NCI-H2107 (cell line): ENCODE results near the gene PALMD.

Experiments used
- DNase-seq: peaks from one replicate; lab custom pipeline; 2025; lab: John Stamatoyannopoulos, UW

Gene PALMD, protein sequence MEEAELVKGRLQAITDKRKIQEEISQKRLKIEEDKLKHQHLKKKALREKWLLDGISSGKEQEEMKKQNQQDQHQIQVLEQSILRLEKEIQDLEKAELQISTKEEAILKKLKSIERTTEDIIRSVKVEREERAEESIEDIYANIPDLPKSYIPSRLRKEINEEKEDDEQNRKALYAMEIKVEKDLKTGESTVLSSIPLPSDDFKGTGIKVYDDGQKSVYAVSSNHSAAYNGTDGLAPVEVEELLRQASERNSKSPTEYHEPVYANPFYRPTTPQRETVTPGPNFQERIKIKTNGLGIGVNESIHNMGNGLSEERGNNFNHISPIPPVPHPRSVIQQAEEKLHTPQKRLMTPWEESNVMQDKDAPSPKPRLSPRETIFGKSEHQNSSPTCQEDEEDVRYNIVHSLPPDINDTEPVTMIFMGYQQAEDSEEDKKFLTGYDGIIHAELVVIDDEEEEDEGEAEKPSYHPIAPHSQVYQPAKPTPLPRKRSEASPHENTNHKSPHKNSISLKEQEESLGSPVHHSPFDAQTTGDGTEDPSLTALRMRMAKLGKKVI

DNA sequence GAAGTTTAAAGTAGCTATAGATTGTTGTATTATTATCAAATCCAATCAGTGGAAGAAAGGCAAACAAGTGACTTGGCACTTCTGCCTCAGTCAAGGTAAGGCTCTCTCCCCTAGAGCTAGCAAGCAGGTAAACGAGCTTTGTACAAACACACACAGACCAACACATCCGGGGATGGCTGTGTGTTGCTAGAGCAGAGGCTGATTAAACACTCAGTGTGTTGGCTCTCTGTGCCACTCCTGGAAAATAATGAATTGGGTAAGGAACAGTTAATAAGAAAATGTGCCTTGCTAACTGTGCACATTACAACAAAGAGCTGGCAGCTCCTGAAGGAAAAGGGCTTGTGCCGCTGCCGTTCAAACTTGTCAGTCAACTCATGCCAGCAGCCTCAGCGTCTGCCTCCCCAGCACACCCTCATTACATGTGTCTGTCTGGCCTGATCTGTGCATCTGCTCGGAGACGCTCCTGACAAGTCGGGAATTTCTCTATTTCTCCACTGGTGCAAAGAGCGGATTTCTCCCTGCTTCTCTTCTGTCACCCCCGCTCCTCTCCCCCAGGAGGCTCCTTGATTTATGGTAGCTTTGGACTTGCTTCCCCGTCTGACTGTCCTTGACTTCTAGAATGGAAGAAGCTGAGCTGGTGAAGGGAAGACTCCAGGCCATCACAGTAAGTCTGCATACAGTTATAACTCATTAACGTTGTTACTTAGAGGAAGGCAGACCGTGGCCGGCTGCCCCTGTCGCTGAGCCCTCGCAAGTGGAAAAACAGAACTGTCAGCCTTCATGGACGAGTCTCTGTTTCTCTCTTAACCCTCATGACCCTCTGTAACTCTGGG lies at the start of gene PALMD:
Gene PALMD (plus strand): TSS at position 415 of the 833 bp plus-strand sequence. CDS start 205 bp downstream, at position 620.
- no peak for DNase-seq

DNA sequence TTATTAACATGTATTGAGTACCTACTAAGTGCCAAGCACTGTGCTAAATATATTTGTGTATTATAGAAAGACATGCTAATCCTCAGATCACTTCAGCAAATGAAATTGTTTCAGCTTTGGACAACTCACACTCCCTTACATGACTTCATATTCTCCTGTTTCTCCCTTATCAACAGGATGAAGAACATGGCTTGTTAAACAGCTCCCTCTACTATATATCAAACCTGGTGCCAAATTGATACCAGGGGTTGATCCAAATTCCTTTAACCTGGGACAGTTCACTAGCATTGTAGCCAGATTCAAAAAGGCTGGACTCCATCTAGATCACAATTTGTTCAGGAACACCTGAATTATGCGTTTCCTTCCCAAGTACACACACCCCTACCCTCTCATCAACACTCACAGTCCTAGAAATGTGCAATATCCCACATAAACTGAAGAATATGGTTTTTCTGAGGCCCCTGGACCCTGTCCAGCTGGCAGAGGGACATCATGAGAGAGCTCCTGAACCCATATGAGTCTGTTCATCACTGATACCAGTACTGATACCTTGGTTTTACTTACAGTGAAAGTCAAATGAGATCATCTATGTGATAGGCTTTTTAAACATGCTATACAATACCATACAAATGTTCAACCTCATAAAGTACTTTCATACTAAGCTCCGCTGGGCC lies 47.0 kb upstream of the PALMD start:
- no peak for DNase-seq

DNA sequence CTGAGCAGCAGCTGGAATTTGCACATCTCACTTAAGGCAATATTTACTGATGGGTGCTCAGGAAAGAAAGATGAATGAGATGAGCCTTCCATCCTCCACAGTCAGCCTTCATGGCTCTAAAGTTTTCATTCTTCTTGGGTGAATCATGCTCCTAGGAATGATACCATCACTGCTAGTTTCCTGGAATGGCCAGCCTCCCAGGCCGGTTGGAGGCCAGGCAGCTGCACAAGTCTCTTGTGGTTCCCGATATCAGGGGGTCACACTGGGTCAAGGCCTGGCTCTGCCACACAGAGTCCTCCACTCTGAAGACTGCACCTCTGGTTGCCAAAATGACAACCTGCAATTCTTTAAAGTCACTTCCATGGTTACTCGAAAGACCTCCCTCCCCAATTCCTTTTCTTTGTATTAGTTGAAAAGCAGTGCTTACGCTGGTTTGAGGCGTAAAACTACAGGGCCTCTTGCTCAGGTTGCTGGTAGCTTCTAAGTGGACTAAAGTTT lies 46.2 kb upstream of the PALMD start:
- DNase-seq: no peak

DNA sequence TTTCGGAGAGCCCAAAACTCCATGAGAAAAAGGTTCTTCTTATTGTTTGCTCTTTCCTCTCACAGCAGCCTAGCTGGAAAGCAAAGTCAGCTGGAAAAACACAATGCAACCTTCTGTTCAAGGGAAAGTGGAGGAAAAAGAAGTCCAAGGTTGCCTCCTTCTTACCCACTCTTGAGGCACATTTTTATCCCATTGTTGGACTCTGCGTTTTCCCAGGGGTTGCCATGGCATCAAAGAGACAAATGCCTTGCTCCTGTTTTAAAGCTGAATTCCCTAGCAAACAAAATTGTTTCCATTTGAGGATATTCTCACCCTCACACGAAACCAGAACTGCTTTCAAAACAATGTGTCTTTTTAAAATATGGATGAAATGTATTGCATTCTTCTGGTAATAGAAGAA lies 45.1 kb upstream of the PALMD start:
- no peak for DNase-seq

DNA sequence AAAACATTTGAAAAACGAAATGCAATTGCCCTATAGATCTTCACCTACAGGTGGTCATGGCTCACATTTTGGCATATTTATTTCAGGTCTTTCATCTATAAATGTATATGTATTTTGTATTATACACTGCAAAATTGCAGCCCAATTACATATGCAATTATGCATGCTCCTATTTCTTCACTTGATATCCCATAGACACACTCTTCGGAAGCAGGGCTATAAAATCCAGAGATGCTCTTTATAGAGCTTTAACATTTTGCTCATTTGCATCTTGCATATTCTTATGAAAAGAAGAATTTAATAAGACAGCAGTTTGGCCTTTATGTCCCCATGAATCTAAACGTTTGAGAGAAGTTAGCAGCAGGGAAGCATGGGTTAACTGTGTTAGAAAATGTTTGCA lies 44.7 kb upstream of the PALMD start:
- no peak for DNase-seq

DNA sequence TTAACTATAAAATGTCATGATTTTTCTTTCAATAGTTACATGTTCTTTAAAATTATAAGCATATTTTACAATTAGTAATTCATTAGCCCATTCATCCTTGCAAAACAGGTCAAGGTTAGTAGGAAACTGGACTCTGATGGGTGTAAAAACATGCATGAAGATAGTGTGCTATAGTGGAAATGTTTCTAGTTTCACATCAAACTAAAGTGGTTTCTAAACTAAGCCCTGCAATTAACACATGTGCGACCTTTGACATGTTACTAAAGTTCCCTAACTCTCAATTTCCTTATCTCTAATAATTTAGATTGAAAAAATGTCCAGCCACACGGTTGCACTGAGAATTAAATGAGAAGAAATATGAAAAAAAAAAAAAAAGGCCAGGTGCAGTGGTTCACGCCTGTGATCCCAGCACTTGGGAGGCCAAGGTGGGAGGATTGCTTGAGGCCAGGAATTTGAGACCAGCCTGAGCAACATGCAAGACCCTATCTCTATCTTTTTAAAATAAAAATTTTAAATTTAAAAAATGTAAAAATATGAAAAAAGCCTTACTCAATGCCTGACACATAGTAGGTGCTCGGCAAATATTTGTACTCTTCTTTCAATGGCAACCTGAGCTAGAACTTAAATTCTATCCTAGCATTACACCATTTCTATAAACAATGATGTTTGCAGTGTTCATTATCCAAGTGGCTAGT lies 44.1 kb upstream of the PALMD start:
- no peak for DNase-seq

DNA sequence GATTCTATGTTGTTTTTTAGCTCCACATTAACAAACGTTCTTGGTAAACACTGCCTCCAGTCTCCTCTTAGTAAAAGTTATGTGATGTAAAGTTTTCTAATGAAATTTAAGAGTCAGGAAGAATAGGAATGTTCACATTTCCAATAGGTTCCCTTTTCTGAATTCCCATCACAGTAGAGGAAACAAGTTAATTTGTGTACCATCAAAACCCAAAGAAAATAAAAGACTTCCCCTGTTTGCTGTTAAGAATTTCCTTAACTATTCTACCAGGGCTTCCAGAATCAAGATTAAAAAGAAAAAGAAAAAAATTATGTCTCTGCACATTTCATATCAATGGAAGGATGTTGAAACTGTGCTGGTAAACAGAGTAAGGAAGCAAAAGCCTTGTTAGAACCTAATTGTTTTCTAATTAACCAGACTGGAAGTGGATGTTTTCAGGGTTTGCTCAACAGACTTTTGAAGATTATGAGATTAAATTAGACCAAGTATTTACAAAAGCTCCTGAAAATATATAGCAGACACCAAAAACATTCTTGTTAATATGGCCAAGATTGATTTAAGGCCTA lies 43.4 kb upstream of the PALMD start:
- DNase-seq: no peak

DNA sequence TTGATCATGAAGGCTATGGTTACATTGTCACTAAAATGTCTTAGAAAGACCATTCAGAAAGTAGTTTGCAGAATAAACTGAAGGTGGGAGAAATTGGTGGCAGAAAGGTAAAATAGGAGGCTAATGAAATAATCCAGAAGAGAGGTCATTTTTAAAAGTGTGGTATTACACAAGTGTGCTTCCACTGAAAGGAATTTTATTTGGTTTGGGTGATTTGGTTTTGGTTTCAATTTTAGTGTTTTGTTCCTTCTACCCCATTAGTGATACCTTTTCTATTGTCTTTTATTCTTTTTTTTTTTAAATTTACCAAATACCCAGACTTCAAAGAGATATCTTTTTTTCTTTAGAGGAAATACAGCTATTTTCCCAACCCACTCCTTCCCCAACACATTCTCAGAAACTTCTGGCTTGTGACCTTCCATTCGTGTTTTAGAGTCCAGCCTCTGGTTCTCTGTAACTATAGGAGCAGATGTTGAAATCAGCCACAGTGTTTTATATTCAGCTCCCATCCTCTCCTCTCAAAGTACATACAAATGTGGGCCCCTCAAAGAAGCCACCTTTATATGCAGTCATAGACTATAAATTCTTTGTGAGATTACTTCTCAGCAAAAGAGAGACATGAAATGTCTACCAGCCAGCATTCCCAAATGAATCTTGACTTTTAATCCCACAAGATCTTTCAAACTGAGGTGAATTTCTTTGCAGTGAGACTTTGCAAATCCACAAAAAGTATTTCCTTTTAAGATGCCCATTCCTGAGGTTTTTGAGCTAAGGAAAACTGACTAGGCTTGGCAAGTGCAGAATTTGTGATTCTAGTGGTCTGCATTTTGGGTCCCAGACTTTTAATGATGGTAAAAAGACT lies 42.0 kb upstream of the PALMD start:
- no peak for DNase-seq

DNA sequence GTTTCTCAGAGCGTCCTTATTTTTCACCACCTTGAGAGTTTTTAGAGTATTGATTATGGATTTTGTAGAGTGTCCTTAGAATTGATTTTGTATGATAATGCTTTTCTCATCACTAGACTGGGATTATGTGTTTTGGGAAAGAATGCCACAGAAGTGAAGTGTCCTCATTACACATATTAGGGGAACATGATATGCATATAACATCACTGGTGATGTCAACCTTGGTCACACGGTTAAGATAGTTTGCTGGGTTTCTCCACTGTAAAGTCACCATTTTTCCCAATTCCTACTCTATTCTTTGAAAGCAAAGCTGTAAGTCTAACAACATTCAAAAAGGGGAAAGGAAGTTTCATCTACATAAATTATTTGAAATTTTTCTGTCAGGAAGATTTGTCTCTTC lies 39.6 kb upstream of the PALMD start:
- no peak for DNase-seq

DNA sequence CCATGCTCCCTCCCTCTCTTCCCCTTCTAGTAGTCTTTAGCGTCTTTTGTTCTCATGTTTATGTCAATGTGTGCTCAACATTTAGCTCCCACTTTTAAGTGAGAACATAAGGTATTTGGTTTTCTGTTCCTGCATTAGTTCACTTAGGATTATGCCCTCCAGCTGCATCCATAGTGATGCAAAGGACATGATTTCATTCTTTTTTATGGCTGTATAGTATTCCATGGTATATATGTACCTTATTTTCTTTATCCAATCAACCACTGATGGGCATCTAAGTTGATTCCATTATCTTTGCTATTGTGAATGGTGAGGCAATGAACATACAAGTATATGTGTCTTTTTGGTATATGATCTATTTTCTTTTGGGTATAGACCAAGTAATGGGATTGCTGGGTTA lies 38.3 kb upstream of the PALMD start:
- DNase-seq: no peak

DNA sequence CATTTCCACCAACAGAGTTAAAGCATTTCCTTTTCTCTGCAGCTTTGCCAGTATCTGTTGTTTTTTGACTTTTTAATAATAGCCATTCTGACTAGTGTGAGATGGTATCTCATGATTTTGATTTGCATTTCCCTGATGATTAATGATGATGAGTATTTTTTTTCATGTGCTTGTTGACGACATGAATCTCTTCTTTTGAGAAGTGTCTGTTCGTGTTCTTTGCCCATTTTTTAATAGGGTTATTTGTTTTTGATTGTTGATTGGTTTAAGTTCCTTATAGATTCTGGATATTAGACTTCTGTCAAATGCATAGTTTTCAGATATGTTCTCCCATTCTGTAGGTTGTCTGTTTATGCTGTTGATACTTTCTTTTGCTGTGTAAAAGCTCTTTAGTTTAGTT lies 37.9 kb upstream of the PALMD start:
- DNase-seq: no peak

DNA sequence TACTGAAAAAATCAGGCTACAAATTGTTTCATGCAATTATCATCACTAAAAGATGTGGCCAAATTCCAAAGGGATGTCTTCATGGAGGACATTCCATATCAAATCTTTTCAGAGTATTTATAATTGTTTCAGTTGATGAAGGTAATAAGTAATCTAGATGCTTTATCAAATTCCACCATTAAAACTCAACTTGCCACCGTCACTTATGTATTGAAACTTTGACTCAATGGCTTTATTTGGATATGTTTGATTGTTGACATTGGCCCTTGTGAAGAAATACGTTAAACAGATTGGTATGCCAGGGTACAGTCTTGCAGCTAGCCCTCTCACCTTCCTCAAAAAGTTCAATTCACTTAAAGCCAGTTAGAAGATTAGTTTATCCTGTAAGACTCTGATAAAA lies 32.2 kb upstream of the PALMD start:
- no peak for DNase-seq

DNA sequence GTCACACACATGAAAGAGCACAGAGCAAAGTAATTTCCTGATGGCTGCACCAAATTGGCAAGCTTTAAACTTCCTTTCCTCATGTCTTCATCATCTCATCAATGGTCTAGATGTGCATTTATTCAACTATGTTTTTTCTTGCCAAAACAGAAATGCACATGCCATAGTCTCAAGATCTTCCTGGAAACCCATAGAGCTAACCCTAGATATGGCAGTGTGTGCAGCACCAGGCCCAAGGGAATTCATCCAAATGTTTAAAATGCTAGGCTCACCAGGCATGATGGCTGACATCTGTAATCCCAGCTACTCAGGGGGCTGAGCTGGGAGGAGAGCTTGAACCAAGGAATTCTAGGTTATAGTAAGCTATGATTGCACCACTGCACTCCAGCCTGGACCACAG lies 31.2 kb upstream of the PALMD start:
- DNase-seq: no peak

DNA sequence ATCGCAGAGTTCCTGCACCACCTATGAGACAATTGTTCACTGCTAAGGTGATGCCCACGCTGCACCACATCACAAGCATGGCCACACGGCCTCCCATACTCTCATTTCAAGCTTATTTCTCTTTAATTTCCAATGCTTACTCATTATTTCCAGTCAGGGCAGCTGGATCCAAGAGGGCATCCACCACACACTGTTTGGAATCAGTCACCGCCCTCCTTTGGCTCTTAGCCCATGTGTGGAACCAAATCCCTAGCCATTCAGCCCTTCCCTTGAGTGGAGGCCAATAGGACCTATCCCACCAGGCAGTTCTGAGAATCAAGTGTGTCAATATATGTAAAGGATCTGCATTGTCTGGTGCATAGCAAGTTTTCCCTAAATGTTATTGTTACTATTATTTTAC lies 26.3 kb upstream of the PALMD start:
- no peak for DNase-seq

DNA sequence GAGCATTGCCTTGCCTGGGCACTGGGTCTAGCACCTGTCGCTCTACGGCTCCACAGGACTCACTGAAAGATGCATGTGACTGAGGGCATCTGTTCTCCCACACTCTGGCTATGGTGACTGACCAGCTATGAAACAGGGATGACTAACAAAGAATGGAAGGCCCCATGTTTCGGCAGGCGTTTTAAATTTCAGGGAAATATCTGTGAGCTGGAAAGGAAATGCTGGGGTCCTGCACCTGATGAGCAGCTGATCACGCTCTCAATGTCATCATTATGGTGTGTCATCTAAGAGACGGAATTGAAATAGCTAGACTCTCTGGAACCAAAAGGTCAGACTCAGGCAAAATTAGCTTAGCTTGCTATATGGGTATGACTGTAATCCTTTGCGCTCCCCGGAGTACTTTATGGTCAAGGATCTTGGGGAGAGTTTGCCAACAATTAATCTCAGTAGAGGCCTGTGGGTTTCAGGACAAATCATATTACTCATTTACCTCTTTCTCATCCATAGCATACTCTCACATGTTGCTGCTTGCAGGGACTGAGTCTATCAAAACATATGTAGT lies 24.5 kb upstream of the PALMD start:
- DNase-seq: no peak

DNA sequence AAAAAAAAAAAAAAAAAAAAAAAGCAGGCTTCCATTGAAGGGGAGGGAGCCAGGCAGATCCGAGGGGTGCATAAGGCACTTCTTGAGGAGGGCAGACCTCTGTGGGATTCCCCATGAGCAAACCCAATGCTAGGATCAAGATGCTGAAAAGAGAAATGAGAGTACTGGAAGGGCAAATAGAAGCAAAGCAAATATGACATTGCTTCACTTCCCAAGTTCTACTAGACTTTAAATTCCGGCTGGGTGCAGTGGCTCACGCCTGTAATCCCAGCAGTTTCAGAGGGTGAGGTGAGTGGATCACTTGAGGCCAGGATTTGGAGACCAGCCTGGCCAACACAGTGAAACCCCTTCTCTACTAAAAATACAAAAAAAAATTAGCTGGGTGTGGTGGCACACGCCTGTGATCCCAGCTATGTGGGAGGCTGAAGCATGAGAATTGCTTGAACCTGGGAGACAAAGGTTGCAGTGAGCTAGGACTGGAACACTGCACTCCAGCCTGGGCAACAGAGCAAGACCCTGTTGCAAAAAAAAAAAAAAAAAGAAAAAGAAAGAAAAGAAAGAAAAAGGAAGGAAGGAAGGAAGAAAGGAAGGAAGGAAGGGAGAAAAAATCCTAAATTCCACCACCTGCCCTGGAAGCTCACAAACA lies 23.1 kb upstream of the PALMD start:
- no peak for DNase-seq

DNA sequence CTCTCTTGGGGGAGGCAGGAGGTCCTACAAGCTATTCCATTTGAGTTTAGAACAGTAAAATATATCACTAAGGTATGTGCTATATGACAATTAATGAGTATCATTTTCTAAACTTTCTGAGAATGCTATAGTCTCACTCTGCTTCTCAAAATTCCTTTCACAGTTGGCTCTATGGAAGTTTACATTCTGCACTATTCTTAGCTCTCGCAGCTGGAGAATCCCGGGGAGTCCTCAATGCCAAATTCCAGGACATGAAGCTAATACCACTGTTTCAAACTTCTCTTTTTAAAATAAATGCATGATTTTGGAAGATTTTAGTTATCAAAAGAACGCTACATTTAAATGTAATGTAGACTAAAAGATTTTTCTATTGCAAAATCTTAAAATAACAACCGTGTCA lies 22.4 kb upstream of the PALMD start:
- DNase-seq: no peak

DNA sequence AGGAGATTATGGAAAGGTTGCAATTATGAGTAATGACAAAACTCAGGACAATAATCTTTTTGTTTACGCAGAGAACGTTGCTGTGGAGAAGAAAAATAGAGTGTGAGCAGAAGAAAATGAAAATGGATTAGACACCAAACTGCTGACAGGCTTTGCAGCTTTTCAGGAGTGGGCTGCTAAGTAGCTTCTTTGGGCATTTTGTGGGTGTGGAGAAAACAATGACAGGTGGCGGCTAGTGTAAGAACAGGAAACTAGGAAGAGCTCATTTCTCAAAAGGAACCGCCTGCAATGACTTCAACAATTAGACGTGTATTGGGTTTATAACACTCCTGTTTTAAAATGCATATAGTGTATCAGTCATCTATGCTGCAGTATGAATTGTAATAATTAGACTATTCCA lies 18.3 kb upstream of the PALMD start:
- DNase-seq: no peak

DNA sequence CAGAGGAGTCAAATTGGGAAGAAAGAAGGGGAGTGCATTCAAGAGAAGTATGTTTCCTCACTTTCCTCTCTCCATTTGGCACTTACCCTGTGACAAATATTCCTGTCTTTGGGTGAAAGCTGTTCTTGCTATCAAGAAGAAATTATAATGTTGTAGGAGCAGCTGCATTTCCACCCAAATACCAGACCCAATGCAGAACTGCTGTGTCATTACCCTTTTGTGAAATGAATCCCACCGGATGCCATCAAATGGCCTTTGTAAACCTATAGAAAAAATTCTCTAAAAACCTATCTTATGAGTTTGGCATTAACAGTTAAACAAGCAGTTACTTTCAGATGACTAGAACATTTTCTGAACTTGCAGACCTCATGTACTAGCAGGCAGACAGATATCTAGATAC lies 16.7 kb upstream of the PALMD start:
- DNase-seq: no peak
